Stimulated activated CD4-positive, alpha-beta T cell treated with anti-CD3 and anti-CD28 coated beads, Interleukin-1b, Interleukin-23, amount 100 ng/mL, for 24 hours (primary cell): ENCODE measurements around the gene FCAMR.
"Not testable (repeated sequence)": the region's sequence is repeated elsewhere in the genome, so short reads cannot be mapped to it uniquely, and the experiment has no call there.

Experiments used
- DNase-seq, 4 experiments: peaks; one replicate each; pipeline ENCODE4 v3.0.0-alpha.2; 2020; ENCODE audit warnings: low read depth in 4 of 4, low spot score in 1 of 4

FCAMR gene

DNA sequence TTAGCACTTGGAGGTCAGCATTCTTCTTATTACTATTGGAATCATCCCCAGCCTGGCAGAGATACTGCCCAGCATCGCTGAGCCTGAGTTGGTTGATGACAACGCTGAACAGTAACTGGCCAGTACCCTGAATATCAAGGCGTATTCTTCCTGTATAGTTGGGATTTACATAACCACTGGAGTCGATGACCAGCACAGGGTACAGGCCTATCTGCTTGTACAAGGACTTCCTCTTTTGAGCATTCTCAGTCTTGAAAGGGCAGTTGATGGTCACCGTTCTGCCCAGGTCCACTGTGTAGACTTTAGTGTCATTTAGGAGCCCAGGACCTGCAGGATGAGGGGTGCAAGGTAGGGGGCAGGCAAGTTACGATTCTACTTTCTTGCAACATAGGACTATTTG lies 32.8 kb downstream of the FCAMR start:
- no peak for DNase-seq

GRCh38 chr1:206935491-206936067 lies 34.7 kb downstream of the FCAMR start:
- no peak for DNase-seq

DNA sequence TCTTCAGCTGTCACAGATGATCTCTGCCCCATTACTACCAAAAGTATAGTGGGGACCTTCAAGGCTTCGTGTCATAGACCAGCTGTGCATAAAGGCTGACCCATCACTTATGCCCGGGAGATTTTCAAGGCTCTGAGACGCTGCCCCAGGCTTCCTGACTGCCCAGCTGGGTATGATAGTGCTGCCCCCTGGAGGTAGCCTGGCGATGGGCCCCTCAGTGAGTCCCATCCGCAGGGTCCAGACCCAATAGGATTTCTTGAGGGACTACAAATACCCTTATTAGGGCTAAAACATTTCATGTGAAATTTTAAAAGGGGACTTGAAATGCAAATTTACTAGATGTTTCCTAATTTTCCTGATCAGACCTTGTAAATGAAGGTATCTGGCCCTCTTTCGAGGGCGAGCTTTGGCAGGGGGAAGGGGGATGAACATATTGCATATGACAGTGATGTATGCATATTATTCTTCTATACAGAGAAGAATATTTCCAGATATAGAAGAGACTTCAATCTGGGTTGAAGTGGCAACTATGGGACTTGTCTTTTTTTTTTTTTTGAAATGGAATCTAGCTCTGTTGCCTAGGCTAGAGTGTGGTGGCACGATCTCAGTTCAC lies 36.8 kb downstream of the FCAMR start:
- DNase-seq = peak in 3 of 4 experiments; percentile 52 to 59 (median 59)

DNA sequence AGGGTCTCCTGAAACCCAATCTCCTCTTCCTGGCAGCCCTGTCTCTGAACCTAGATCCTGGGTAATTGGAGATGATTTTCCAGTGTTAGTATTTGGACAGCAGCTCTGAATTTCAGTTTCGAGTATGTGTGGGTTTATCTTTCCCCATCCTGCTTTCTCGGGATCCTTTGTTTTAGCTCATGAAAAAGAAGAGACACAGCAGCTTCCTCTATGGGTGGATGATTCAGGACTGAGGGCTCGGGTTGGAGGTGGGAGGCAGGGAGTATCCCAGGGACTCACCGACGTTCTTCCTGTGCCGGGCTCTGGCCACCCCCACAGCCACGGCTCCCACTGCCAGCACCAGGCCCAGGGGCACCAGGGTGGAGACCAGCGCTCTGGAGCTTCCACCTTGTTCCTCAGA lies 38.1 kb downstream of the FCAMR start:
- DNase-seq = no peak

GRCh38 chr1:206931709-206932108 lies 38.6 kb downstream of the FCAMR start:
- no peak for DNase-seq

- no peak for DNase-seq
These were observed 40.0 kb downstream of the FCAMR start for GRCh38 chr1:206930210-206930798.

- no peak for DNase-seq
These were observed 40.7 kb downstream of the FCAMR start for GRCh38 chr1:206929524-206929923.

- DNase-seq = no peak
These were observed 44.0 kb downstream of the FCAMR start for GRCh38 chr1:206926286-206926685.

GRCh38 chr1:206925106-206925736 lies 45.0 kb downstream of the FCAMR start:
- DNase-seq = no peak

DNA sequence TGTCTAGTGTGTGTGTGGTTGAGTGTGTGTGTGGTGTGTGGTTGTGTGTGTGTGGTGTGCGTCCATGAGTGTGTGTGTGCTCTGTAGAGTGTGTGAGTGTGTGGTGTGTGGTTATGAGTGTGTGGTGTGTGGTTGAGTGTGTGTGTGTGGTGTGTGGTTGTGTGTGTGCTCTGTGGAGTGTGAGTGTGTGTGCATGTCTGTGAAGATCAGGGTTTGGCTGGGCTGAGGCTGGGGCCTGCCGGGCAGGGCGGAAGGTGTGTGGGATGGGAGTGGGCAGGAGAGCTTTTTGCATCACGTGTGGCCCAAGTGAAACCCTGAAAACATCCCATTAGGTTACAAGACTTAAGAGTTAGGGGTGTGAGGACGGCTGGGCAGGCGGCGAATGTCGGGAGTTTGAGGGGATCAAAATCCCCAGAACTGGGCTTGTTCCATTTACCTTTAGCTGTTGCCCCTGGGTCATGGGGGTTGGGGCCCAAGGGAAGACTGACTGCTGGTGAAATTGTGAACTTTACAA lies 45.6 kb downstream of the FCAMR start:
- no peak for DNase-seq

DNA sequence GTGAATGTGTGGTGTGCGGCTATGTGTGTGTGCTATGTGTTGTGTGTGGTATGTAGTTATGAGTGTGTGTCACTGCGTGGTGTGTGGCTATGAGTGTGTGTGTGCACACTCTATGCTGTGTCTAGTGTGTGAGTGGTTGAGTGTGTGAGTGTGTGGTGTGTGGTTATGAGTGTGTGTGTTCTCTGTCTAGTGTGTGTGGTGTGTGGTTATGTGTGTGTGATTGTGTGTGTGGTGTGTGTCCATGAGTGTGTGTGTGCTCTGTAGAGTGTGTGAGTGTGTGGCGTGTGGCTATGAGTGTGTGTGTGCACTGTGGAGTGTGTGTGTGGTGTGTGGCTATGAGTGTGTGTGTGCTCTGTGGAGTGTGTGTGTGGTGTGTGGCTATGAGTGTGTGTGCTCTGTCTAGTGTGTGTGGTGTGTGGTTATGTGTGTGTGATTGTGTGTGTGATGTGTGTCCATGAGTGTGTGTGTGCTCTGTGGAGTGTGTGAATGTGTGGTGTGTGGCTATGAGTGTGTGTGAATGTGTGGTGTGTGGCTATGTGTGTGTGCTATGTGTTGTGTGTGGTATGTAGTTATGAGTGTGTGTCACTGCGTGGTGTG lies 46.2 kb downstream of the FCAMR start:
- DNase-seq = not testable (repeated sequence)

DNA sequence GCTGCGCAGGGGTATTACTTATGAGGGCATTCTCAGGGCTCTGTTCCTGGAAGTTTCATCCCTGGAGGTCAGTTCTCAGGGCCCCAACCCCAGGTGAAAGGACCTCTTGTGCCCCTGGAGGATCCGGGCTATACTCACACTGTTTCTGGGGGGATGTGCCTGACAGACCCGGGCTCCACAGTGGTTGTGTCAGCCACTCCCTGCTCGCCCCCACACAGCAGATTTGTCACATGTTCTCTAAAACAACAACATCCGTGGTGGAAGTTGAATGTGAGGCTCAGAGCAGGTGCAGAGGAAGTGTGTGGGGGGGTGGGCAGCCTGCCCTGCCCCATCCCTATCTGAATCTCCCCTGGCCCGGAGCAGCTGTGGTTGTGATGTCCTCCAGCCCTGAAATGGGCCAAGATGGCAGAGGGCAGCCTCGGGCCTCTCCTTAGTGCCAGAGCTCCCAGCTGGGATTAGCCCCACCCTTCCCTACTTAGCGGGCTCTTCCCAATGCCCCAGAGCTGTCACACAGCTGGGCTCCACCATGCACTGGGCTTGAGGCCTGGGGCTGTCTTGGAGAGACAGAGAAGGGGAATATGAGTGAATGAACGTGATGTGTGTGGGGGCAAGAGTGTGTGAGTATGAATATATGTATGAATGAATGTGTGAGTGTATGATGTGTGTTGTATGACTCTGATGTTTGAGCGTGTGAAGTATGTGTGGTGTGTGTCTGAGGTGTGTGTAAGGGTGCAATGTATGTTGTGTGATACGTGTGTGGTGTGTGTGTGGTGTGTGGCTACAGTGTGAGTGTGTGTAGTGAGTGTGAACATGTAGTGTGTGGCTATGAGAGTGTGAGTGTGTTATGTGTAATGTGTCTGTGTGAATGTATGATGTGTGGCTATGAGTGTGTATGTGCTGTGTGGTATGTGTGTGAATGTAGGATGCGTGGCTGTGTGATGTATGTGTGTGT lies 47.0 kb downstream of the FCAMR start:
- DNase-seq = peak in 2 of 4 experiments; percentile 33 to 54

DNA sequence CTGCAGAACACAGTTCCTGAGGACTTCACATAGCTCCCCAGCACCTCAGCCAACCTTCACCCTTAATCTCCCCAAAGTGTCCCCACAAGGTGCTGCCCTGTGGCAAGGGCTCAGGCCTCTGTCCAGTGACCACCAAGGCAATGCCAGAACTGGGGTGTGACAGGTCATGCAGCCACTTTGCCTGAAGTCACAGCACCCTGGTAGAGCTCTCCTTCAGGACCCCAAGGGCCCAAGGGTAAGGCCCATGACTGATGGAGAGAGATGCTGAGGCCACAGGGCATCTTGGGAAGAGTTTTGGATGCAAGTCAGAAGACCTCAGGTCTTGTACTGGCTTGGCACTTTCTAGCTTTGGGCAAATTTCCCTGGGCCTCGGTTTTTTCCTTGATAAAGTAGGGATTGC lies 47.7 kb downstream of the FCAMR start:
- DNase-seq = no peak

DNA sequence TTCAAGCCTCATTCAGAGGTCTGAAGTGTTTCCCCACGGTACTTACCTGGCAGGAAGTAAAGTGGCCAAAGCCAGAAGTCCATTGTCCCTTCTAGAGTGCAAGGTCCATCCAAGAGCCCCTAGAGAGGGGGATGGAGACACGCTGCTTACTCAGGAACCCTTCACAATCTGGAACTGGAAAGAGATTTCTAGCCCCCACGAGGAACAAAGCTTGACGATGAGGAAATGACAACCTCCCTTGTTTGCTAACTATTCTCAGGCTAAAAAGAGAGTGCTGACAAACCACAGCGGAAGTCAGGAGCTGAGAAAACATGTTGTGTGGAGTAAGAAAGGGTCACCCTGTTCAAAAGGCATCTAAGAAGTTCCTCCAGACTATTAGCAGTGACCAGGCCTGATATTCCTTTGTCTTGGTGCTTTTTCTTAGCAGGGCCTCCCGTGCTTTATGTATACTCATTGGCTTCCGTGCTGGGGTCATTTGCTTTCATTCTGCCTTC lies 48.4 kb downstream of the FCAMR start, which contains the start of gene FCMR:
TSS of gene FCMR (minus strand) at position 170 of the 494 bp plus-strand sequence. CDS start at position 83, 87 bp downstream.
- no peak for DNase-seq

- no peak for DNase-seq
These were observed 52.2 kb downstream of the FCAMR start for GRCh38 chr1:206918076-206918475.

DNA sequence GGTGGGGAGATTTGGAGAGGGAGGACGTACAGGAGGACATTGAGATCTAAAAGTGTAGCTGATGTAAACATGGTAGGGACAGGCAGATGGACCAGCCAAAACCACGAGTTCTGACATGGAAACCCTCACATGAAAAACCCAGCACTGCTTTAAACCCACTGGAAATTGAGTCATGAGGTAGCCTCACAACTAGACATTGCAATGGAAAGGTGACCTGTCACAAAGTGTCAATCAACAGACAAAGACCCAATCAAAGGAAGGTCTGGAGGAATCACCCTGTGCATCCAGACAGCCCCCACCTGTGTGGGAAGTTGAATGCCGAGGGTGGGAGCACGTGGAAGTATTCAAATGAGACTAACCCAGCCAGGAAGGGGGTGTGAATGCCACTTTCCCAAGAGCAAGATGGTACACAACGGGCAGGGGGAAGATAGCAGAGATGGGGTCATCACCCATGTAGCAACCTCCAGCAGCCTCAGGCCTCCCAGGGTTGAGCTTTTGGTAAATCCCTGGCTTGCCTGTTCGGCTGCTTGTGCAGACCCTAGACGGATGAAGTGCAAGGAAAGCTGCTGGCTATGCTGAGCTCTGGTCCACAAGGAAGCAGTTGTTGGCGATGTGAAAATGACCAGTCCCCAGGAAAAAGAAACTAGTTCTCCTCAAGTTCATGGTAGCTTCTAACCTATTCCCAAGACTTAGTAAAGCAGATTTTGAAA lies 54.1 kb downstream of the FCAMR start:
- DNase-seq = no peak

- no peak for DNase-seq
These were observed 55.1 kb downstream of the FCAMR start for GRCh38 chr1:206915030-206915735.

- DNase-seq = no peak
These were observed 56.3 kb downstream of the FCAMR start for GRCh38 chr1:206913766-206914537.
